ENCODE data around the gene KIRREL3. TPM values are rescaled to one million over a fixed set of nuclear protein-coding genes. Genes with fewer than 3 reads are reported as not detected.

The KIRREL3 gene
- total RNA-seq, 1 experiment from 2014 or later, result 2.2 TPM

GRCh38 chr11:126544108-126545056 lies 456.2 kb downstream of the KIRREL3 start:
- Histone ChIP-seq H3K9me3 (ENCODE audit: insufficient read depth, low read depth) (no peaks in the 10 kb centered on the region), H4K20me1 (ENCODE audit: insufficient read depth) (no peaks in the 10 kb centered on the region), H3K27me3 (ENCODE audit: insufficient read depth, low read depth) (peaks cover 93% of the 10 kb centered on the region), H3K27ac (no peak overlapping the region), H3K4me2 (no peak overlapping the region), H3K4me3 (no peak overlapping the region), H3F3A (ENCODE audit: insufficient read depth, low read depth) (no peaks in the 10 kb centered on the region), H3K4me1 (replicated peaks; ENCODE audit: insufficient read depth) (no peaks in the 10 kb centered on the region), H3K36me3 (ENCODE audit: low read depth) (no peaks in the 10 kb centered on the region), H3K9me2 (ENCODE audit: insufficient read depth) (no peaks in the 10 kb centered on the region), H3K79me2 (ENCODE audit: low read depth) (no peaks in the 10 kb centered on the region), H2AFZ (no peak overlapping the region)
- CTCF ChIA-PET, result no interaction called here
- TF ChIP-seq EZH2 (IDR thresholded peaks at IDR 0.05; ENCODE audit: low read depth), result no peak
- TF ChIP-seq CTCF (conservative IDR thresholded peaks at IDR 0.05), result no peak
- intact Hi-C loops (cut with micrococcal nuclease; ENCODE audit: unreplicated experiment), result no loop called here
- no TSS peak for BruUV-seq (replicated peaks)
- POLR2A ChIA-PET (ENCODE audit: unreplicated experiment), result no interaction called here
- DNase-seq, result no peak

GRCh38 chr11:126543691-126544090 lies 456.9 kb downstream of the KIRREL3 start:
- H3K36me3 ChIP-seq (ENCODE audit: low read depth), result no peaks in the 10 kb centered on the region
- H3K27ac ChIP-seq, result no peak overlapping the region
- TF ChIP-seq CTCF (conservative IDR thresholded peaks at IDR 0.05), result no peak
- no peak for TF ChIP-seq EZH2 (IDR thresholded peaks at IDR 0.05; ENCODE audit: low read depth)
- no peaks in the 10 kb centered on the region for H3K4me1 ChIP-seq (replicated peaks; ENCODE audit: insufficient read depth)
- no peaks in the 10 kb centered on the region for H4K20me1 ChIP-seq (ENCODE audit: insufficient read depth)
- no peak overlapping the region for H3K4me3 ChIP-seq
- CTCF ChIA-PET, result no interaction called here
- no peaks in the 10 kb centered on the region for H3F3A ChIP-seq (ENCODE audit: insufficient read depth, low read depth)
- no peaks in the 10 kb centered on the region for H3K9me2 ChIP-seq (ENCODE audit: insufficient read depth)
- no peaks in the 10 kb centered on the region for H3K79me2 ChIP-seq (ENCODE audit: low read depth)
- no peak for DNase-seq
- no peak overlapping the region for H3K4me2 ChIP-seq
- intact Hi-C loops (cut with micrococcal nuclease; ENCODE audit: unreplicated experiment), result no loop called here
- H3K9me3 ChIP-seq (ENCODE audit: insufficient read depth, low read depth), result no peaks in the 10 kb centered on the region
- POLR2A ChIA-PET (ENCODE audit: unreplicated experiment), result no interaction called here
- H2AFZ ChIP-seq, result no peak overlapping the region
- peaks cover 93% of the 10 kb centered on the region for H3K27me3 ChIP-seq (ENCODE audit: insufficient read depth, low read depth)
- no TSS peak for BruUV-seq (replicated peaks)

- no peak overlapping the region for H3K27ac ChIP-seq
- TF ChIP-seq EZH2 (IDR thresholded peaks at IDR 0.05; ENCODE audit: low read depth), result no peak
- no peak for TF ChIP-seq CTCF (conservative IDR thresholded peaks at IDR 0.05)
- no TSS peak for BruUV-seq (replicated peaks)
- ChIA-PET CTCF (no interaction called here), POLR2A (ENCODE audit: unreplicated experiment) (no interaction called here)
- H3F3A ChIP-seq (ENCODE audit: insufficient read depth, low read depth), result no peaks in the 10 kb centered on the region
- intact Hi-C loops (cut with micrococcal nuclease; ENCODE audit: unreplicated experiment), result no loop called here
- no peaks in the 10 kb centered on the region for H3K79me2 ChIP-seq (ENCODE audit: low read depth)
- no peak overlapping the region for H3K4me2 ChIP-seq
- H3K9me2 ChIP-seq (ENCODE audit: insufficient read depth), result no peaks in the 10 kb centered on the region
- H3K4me3 ChIP-seq, result no peak overlapping the region
- no peak overlapping the region for H2AFZ ChIP-seq
- no peak for DNase-seq
- H3K27me3 ChIP-seq (ENCODE audit: insufficient read depth, low read depth), result peaks cover 93% of the 10 kb centered on the region
- no peaks in the 10 kb centered on the region for H4K20me1 ChIP-seq (ENCODE audit: insufficient read depth)
- no peaks in the 10 kb centered on the region for H3K9me3 ChIP-seq (ENCODE audit: insufficient read depth, low read depth)
- H3K36me3 ChIP-seq (ENCODE audit: low read depth), result no peaks in the 10 kb centered on the region
- H3K4me1 ChIP-seq (replicated peaks; ENCODE audit: insufficient read depth), result no peaks in the 10 kb centered on the region
Measured at GRCh38 chr11:126542334-126543015, 458.1 kb downstream of the KIRREL3 start.
